Endothelial cell (in vitro differentiated cells): ENCODE results near the gene DUSP22. TPM values are rescaled to one million over a fixed set of nuclear protein-coding genes. Genes with fewer than 3 reads are reported as not detected.

Experiments used
- DNase-seq: peaks from one replicate; pipeline ENCODE4 v3.0.0; 2021; ENCODE audit warnings: low spot score
- H3K27ac Mint-ChIP-seq: one replicate; pipeline ENCODE4 v1.8.0; 2021; ENCODE audit warnings: mixed read lengths, inconsistent platforms; ENCODE audit not compliant: unreplicated experiment
- H3K27me3 Mint-ChIP-seq: one replicate; pipeline ENCODE4 v1.8.0; 2021; ENCODE audit warnings: mild to moderate bottlenecking, moderate library complexity, mixed read lengths, inconsistent platforms; ENCODE audit not compliant: unreplicated experiment
- H3K36me3 Mint-ChIP-seq: one replicate; pipeline ENCODE4 v1.8.0; 2021; ENCODE audit warnings: mild to moderate bottlenecking, low read depth, mixed read lengths, inconsistent platforms; ENCODE audit not compliant: unreplicated experiment
- H3K4me1 Mint-ChIP-seq: one replicate; pipeline ENCODE4 v1.8.0; 2021; ENCODE audit warnings: mild to moderate bottlenecking, mixed read lengths, inconsistent platforms; ENCODE audit not compliant: unreplicated experiment
- H3K4me3 Mint-ChIP-seq: one replicate; pipeline ENCODE4 v1.8.0; 2021; ENCODE audit warnings: mild to moderate bottlenecking, mixed read lengths, inconsistent platforms; ENCODE audit not compliant: unreplicated experiment
- H3K9me3 Mint-ChIP-seq: one replicate; pipeline ENCODE4 v1.8.0; 2021; ENCODE audit warnings: mixed read lengths, inconsistent platforms; ENCODE audit not compliant: unreplicated experiment
- CTCF ChIP-seq: fragments of 200-600 bp; sonication (generic); IDR thresholded peaks from one replicate; pipeline ENCODE4 v1.5.0; 2021; ENCODE audit warnings: antibody characterized with exemption; ENCODE audit not compliant: unreplicated experiment
- total RNA-seq: library from RNA; stranded (reverse); fragmentation: NEBNext Ultra II Directional; extraction: Animal tissue kit (Norgen Biotek cat#: 25700); gene quantifications from one replicate; pipeline ENCODE4 v1.2.1, GENCODE V29; 2021; ENCODE audit not compliant: unreplicated experiment

Gene DUSP22
- total RNA-seq, 1 donor from 2014 or later = 57.3 TPM

- Mint-ChIP-seq H3K9me3 (peaks cover 14% of the 10 kb centered on the region), H3K27ac (no peak overlapping the region), H3K4me1 (peaks cover 2% of the 10 kb centered on the region), H3K36me3 (peaks cover 15% of the 10 kb centered on the region), H3K27me3 (peaks cover 11% of the 10 kb centered on the region), H3K4me3 (no peak overlapping the region)
- no peak for TF ChIP-seq CTCF
- DNase-seq = no peak
Measured at GRCh38 chr6:304833-305370, 12.6 kb downstream of the DUSP22 start.

GRCh38 chr6:305371-306206 is 13.3 kb downstream of the DUSP22 start:
- Mint-ChIP-seq H3K9me3 (peaks cover 14% of the 10 kb centered on the region), H3K27me3 (peaks cover 11% of the 10 kb centered on the region), H3K4me3 (no peak overlapping the region), H3K27ac (no peak overlapping the region), H3K36me3 (peaks cover 15% of the 10 kb centered on the region), H3K4me1 (peaks cover 2% of the 10 kb centered on the region)
- no peak for DNase-seq
- TF ChIP-seq CTCF = no peak

- H3K27ac Mint-ChIP-seq = no peak overlapping the region
- H3K4me3 Mint-ChIP-seq = no peak overlapping the region
- DNase-seq = no peak
- H3K36me3 Mint-ChIP-seq = peaks cover 15% of the 10 kb centered on the region
- no peak for TF ChIP-seq CTCF
- H3K4me1 Mint-ChIP-seq = peaks cover 2% of the 10 kb centered on the region
- peaks cover 14% of the 10 kb centered on the region for H3K27me3 Mint-ChIP-seq
- H3K9me3 Mint-ChIP-seq = peaks cover 19% of the 10 kb centered on the region
Measured at GRCh38 chr6:306641-307061, 14.4 kb downstream of the DUSP22 start.

- no peak for TF ChIP-seq CTCF
- DNase-seq = no peak
- H3K4me1 Mint-ChIP-seq = peaks cover 5% of the 10 kb centered on the region
- H3K4me3 Mint-ChIP-seq = no peak overlapping the region
- H3K27ac Mint-ChIP-seq = no peak overlapping the region
- H3K27me3 Mint-ChIP-seq = peaks cover 14% of the 10 kb centered on the region
- peaks cover 19% of the 10 kb centered on the region for H3K9me3 Mint-ChIP-seq
- peaks cover 15% of the 10 kb centered on the region for H3K36me3 Mint-ChIP-seq
Measured at GRCh38 chr6:307065-307814, 15.0 kb downstream of the DUSP22 start.
